HUES6 (cell line): ENCODE results near the gene SLC22A16.

Experiments used
- H3K27ac ChIP-seq: 2 replicates; pipeline ENCODE4 v1.7.0; 2013; ENCODE audit warnings: low read depth, mild to moderate bottlenecking, low read length, inconsistent platforms
- H3K27me3 ChIP-seq: 2 replicates; pipeline ENCODE4 v1.6.1; 2013; ENCODE audit warnings: low read length; ENCODE audit not compliant: control insufficient read depth, insufficient read depth
- H3K36me3 ChIP-seq: 2 replicates; pipeline ENCODE4 v1.6.1; 2013; ENCODE audit warnings: low read length; ENCODE audit not compliant: control insufficient read depth, insufficient read depth
- H3K4me1 ChIP-seq: 2 replicates; pipeline ENCODE4 v1.6.1; 2013; ENCODE audit warnings: low read length; ENCODE audit not compliant: control insufficient read depth, insufficient read depth
- H3K4me3 ChIP-seq: 2 replicates; pipeline ENCODE4 v1.5.1; 2013; ENCODE audit warnings: low read depth, low read length
- H3K9ac ChIP-seq: one replicate; pipeline ENCODE4 v1.6.1; 2013; ENCODE audit warnings: mild to moderate bottlenecking, low read length
- H3K9me3 ChIP-seq: 2 replicates; pipeline ENCODE4 v1.6.1; 2013; ENCODE audit warnings: low read depth, low read length; ENCODE audit not compliant: control insufficient read depth, insufficient read depth

The SLC22A16 gene

GRCh38 chr6:110378552-110378951, 97.9 kb downstream of the SLC22A16 start:
- H3K9ac ChIP-seq: no peak overlapping the region
- H3K27ac ChIP-seq: no peak overlapping the region
- H3K27me3 ChIP-seq: no peaks in the 10 kb centered on the region
- H3K36me3 ChIP-seq: no peaks in the 10 kb centered on the region
- no peaks in the 10 kb centered on the region for H3K9me3 ChIP-seq
- no peak overlapping the region for H3K4me3 ChIP-seq
- peaks cover 4% of the 10 kb centered on the region; the same call in 1 of the 2 replicates for H3K4me1 ChIP-seq
